H1 (cell line): ENCODE data around the gene C1GALT1C1. TPM values are rescaled to one million over a fixed set of nuclear protein-coding genes. Genes with fewer than 3 reads are reported as not detected.

ENCODE experiments used
- CTCF ChIA-PET: fragments of 300-600 bp; sonication (Branson Sonifier 250); formaldehyde crosslinking; loops from one replicate; lab custom pipeline; 2021; ENCODE audit not compliant: partially characterized antibody; lab: Charles Lee
- POLR2A ChIA-PET: fragments of 300-600 bp; sonication (Branson Sonifier 250); formaldehyde crosslinking; loops from one replicate; lab custom pipeline; 2021; ENCODE audit warnings: inconsistent platforms; ENCODE audit not compliant: partially characterized antibody; lab: Charles Lee
- DNase-seq, 2 experiments: peaks; one replicate each; pipeline versions ENCODE4 v3.0.0 to v3.0.0-alpha.2; 2010 to 2022; ENCODE audit warnings: low spot score in 2 of 2, low read depth in 1 of 2, mixed read lengths in 1 of 2
- FAIRE-seq: peaks from 2 replicates; lab custom pipeline; 2011; peaks lifted over from hg19 to GRCh38; lab: Jason Lieb, UNC
- H2AFZ ChIP-seq: 2 replicates; pipeline ENCODE4 v1.8.1; 2012; ENCODE audit warnings: low read length, inconsistent platforms
- H2AK5ac ChIP-seq: 2 replicates; pipeline ENCODE4 v1.6.1; 2013; ENCODE audit warnings: low read depth, low read length
- H2BK120ac ChIP-seq: replicated peaks from 2 replicates; pipeline ENCODE3; 2013; ENCODE audit warnings: low read depth, low read length, inconsistent platforms
- H2BK12ac ChIP-seq: 2 replicates; pipeline ENCODE4 v1.6.1; 2013; ENCODE audit warnings: low read depth, low read length
- H2BK15ac ChIP-seq: 2 replicates; pipeline ENCODE4 v1.6.1; 2013; ENCODE audit warnings: low read length
- H2BK20ac ChIP-seq: 2 replicates; pipeline ENCODE4 v1.6.1; 2013; ENCODE audit warnings: low read length
- H2BK5ac ChIP-seq: 2 replicates; pipeline ENCODE4 v1.6.1; 2013; ENCODE audit warnings: low read depth, low read length
- H3K14ac ChIP-seq: 2 replicates; pipeline ENCODE4 v1.6.1; 2013; ENCODE audit warnings: inconsistent platforms; ENCODE audit not compliant: insufficient read length
- H3K18ac ChIP-seq: 2 replicates; pipeline ENCODE4 v1.6.1; 2013; ENCODE audit warnings: low read length; ENCODE audit errors: extremely low read depth
- H3K23ac ChIP-seq: 2 replicates; pipeline ENCODE4 v1.6.1; 2013; ENCODE audit warnings: inconsistent platforms; ENCODE audit not compliant: insufficient read length
- H3K23me2 ChIP-seq: 2 replicates; pipeline ENCODE4 v1.6.1; 2013; ENCODE audit warnings: low read depth, low read length
- H3K27ac ChIP-seq: 2 replicates; pipeline ENCODE4 v1.6.1; 2011; ENCODE audit warnings: low read depth, low read length, inconsistent platforms
- H3K27me3 ChIP-seq, 4 experiments: replicated peaks in 1 of 4; 1 replicate in 1 of 4; 2 replicates in 3 of 4; pipeline versions ENCODE4 v1.6.1 to v1.8.1; 2011 to 2013; ENCODE audit warnings: low read length in 3 of 4, mild to moderate bottlenecking in 3 of 4, inconsistent platforms in 2 of 4, mixed read lengths in 2 of 4, moderate library complexity in 1 of 4; ENCODE audit not compliant: control insufficient read depth in 3 of 4, insufficient read depth in 3 of 4; ENCODE audit errors: extremely low read depth in 1 of 4
- H3K36me3 ChIP-seq, 4 experiments: 2 replicates each; pipeline versions ENCODE4 v1.6.1 to v1.8.1; 2011 to 2013; ENCODE audit warnings: mild to moderate bottlenecking in 4 of 4, low read length in 3 of 4, moderate library complexity in 2 of 4, control low read depth in 1 of 4, inconsistent platforms in 1 of 4; ENCODE audit not compliant: insufficient read depth in 4 of 4, control insufficient read depth in 2 of 4
- H3K4ac ChIP-seq: replicated peaks from 2 replicates; pipeline ENCODE3; 2013; ENCODE audit warnings: low read length, low read depth, mixed read lengths, inconsistent platforms; ENCODE audit not compliant: insufficient read length
- H3K4me1 ChIP-seq, 4 experiments: replicated peaks in 1 of 4; 1 replicate in 1 of 4; 2 replicates in 3 of 4; pipeline versions ENCODE4 v1.6.1 to v1.8.1; 2011 to 2013; ENCODE audit warnings: low read length in 3 of 4, inconsistent platforms in 2 of 4, mixed read lengths in 1 of 4; ENCODE audit not compliant: insufficient read depth in 4 of 4, control insufficient read depth in 3 of 4
- H3K4me2 ChIP-seq, 2 experiments: 2 replicates each; pipeline versions ENCODE4 v1.6.1 to v1.8.1; 2011 to 2013; ENCODE audit warnings: low read depth in 2 of 2, low read length in 2 of 2, control low read depth in 1 of 2, inconsistent platforms in 1 of 2, mild to moderate bottlenecking in 1 of 2; ENCODE audit not compliant: insufficient read depth in 1 of 2
- H3K4me3 ChIP-seq, 4 experiments: fragments of 200-600, 300-600 bp in 1 of 4; sonication (generic), shearing (Covaris generic), sonication (Bioruptor Twin) in 1 of 4; 2 replicates each; pipeline versions ENCODE4 v1.5.1 to v1.8.1; 2011 to 2016; ENCODE audit warnings: low read length in 4 of 4, low read depth in 3 of 4, control low read depth in 2 of 4, inconsistent platforms in 2 of 4, mild to moderate bottlenecking in 2 of 4, mixed read lengths in 1 of 4, moderate library complexity in 1 of 4; ENCODE audit not compliant: insufficient read depth in 2 of 4; ENCODE audit errors: extremely low read depth in 1 of 4
- H3K56ac ChIP-seq: replicated peaks from 2 replicates; pipeline ENCODE3; 2013; ENCODE audit warnings: low read depth, mild to moderate bottlenecking, mixed read lengths, low read length, inconsistent platforms; ENCODE audit not compliant: insufficient read length
- H3K79me1 ChIP-seq: 2 replicates; pipeline ENCODE4 v1.6.1; 2013; ENCODE audit warnings: low read depth, low read length, control low read depth
- H3K79me2 ChIP-seq, 2 experiments: 2 replicates each; pipeline versions ENCODE4 v1.6.1 to v1.8.1; 2012 to 2013; ENCODE audit warnings: low read length in 2 of 2, mild to moderate bottlenecking in 2 of 2, inconsistent platforms in 1 of 2; ENCODE audit not compliant: insufficient read depth in 2 of 2, control insufficient read depth in 1 of 2
- H3K9ac ChIP-seq, 4 experiments: replicated peaks in 1 of 4; 1 replicate in 1 of 4; 2 replicates in 3 of 4; pipeline versions ENCODE4 v1.6.1 to v1.8.1; 2011 to 2013; ENCODE audit warnings: low read depth in 3 of 4, low read length in 3 of 4, control low read depth in 2 of 4, mild to moderate bottlenecking in 2 of 4, moderate library complexity in 2 of 4, inconsistent platforms in 1 of 4; ENCODE audit errors: extremely low read depth in 1 of 4
- H3K9me3 ChIP-seq, 2 experiments: 2 replicates each; pipeline versions ENCODE4 v1.6.1 to v1.8.1; 2012 to 2013; ENCODE audit warnings: mild to moderate bottlenecking in 2 of 2, moderate library complexity in 2 of 2, control low read depth in 1 of 2, inconsistent platforms in 1 of 2, low read depth in 1 of 2, low read length in 1 of 2, mixed read lengths in 1 of 2; ENCODE audit not compliant: insufficient read depth in 2 of 2
- H4K20me1 ChIP-seq, 2 experiments: replicated peaks in 1 of 2; 2 replicates each; pipeline versions ENCODE3 to v1.8.1; 2011 to 2013; ENCODE audit warnings: inconsistent platforms in 2 of 2, low read length in 2 of 2, mild to moderate bottlenecking in 1 of 2; ENCODE audit not compliant: insufficient read depth in 2 of 2, control insufficient read depth in 1 of 2
- H4K5ac ChIP-seq: 2 replicates; pipeline ENCODE4 v1.6.1; 2013; ENCODE audit warnings: low read length, low read depth, mixed read lengths, inconsistent platforms; ENCODE audit not compliant: insufficient read length
- H4K8ac ChIP-seq: 2 replicates; pipeline ENCODE4 v1.8.0; 2013; ENCODE audit warnings: mild to moderate bottlenecking, moderate library complexity, low read length, inconsistent platforms; ENCODE audit not compliant: insufficient read depth; ENCODE audit errors: extremely low read depth
- H4K91ac ChIP-seq: replicated peaks from 2 replicates; pipeline ENCODE3; 2013; ENCODE audit warnings: low read length, mixed read lengths, inconsistent platforms; ENCODE audit not compliant: insufficient read length
- BRCA1 ChIP-seq: IDR thresholded peaks from 2 replicates; pipeline ENCODE4 v1.6.1; 2012; ENCODE audit warnings: low read depth, low read length, improper control_type of control experiment
- CBX8 ChIP-seq: fragments of 300-800, 300-1000 bp; sonication (generic); IDR thresholded peaks from 2 replicates; pipeline ENCODE4 v1.7.1; 2016; ENCODE audit warnings: low read depth, low read length, borderline replicate concordance
- CEBPB ChIP-seq: IDR thresholded peaks from 2 replicates; pipeline ENCODE4 v1.6.1; 2012; ENCODE audit warnings: low read depth, low read length
- EZH2 ChIP-seq: fragments of 200-600 bp; sonication (generic); IDR thresholded peaks from 2 replicates; pipeline ENCODE4 v1.7.1; 2012; ENCODE audit warnings: low read depth, mild to moderate bottlenecking, moderate library complexity, low read length, inconsistent platforms; ENCODE audit not compliant: severe bottlenecking
- GABPA ChIP-seq: IDR thresholded peaks from 2 replicates; pipeline ENCODE4 v1.6.1; 2011; ENCODE audit warnings: mild to moderate bottlenecking, low read length, moderate library complexity, borderline replicate concordance; ENCODE audit not compliant: insufficient read depth
- HDAC6 ChIP-seq: IDR thresholded peaks from one replicate; pipeline ENCODE4 v1.7.1; 2012; ENCODE audit warnings: low read depth, mild to moderate bottlenecking, inconsistent platforms, low read length, moderate library complexity
- KDM4A ChIP-seq: IDR thresholded peaks from one replicate; pipeline ENCODE4 v1.7.1; 2012; ENCODE audit warnings: low read depth, mild to moderate bottlenecking, moderate library complexity, low read length, inconsistent platforms; ENCODE audit not compliant: severe bottlenecking
- PHF8 ChIP-seq: fragments of 200-600 bp; sonication (generic); conservative IDR thresholded peaks from 2 replicates; pipeline ENCODE4 v1.7.1; 2012; ENCODE audit warnings: low read depth, mild to moderate bottlenecking, inconsistent platforms, low read length, moderate library complexity
- POLR2A ChIP-seq, 2 experiments: IDR thresholded peaks; 1 replicate in 1 of 2; 2 replicates in 1 of 2; pipeline ENCODE4 v1.6.1; 2011; ENCODE audit warnings: low read depth in 2 of 2, low read length in 2 of 2, mild to moderate bottlenecking in 2 of 2; ENCODE audit errors: control extremely low read depth in 1 of 2
- POU5F1 ChIP-seq: IDR thresholded peaks from 2 replicates; pipeline ENCODE4 v1.6.1; 2011; ENCODE audit warnings: low read depth, mild to moderate bottlenecking, low read length, moderate library complexity
- RXRA ChIP-seq: IDR thresholded peaks from 2 replicates; pipeline ENCODE4 v1.6.1; 2011; ENCODE audit warnings: low read depth, mild to moderate bottlenecking, low read length, moderate library complexity; ENCODE audit not compliant: insufficient read depth
- SP4 ChIP-seq: IDR thresholded peaks from 2 replicates; pipeline ENCODE4 v1.6.1; 2012; ENCODE audit warnings: low read length, inconsistent platforms
- TAF7 ChIP-seq: optimal IDR thresholded peaks from 2 replicates; pipeline ENCODE3; 2011; ENCODE audit warnings: low read depth, mild to moderate bottlenecking, inconsistent platforms, low read length, moderate library complexity, borderline replicate concordance
- USF2 ChIP-seq: IDR thresholded peaks from 2 replicates; pipeline ENCODE4 v1.6.1; 2011; ENCODE audit warnings: low read length, improper control_type of control experiment
- WGBS, 2 experiments: shearing (Covaris generic) in 1 of 2; methylation state at CpG; one replicate each; pipeline versions ENCODE4 v1.1.6 to v1.1.7; 2013 to 2015; ENCODE audit warnings: low lambda C conversion rate in 2 of 2, mixed read lengths in 2 of 2, inconsistent platforms in 1 of 2, low coverage in 1 of 2, missing lambda C conversion rate in 1 of 2; ENCODE audit not compliant: insufficient replicate concordance in 2 of 2, insufficient coverage in 1 of 2, insufficient read length in 1 of 2; ENCODE audit errors: extremely low coverage in 1 of 2, missing lambda C conversion rate in 1 of 2; 5-methylcytosine and 5-hydroxymethylcytosine counted together
- polyA plus RNA-seq, 7 experiments: library from polyadenylated mRNA; depleted of rRNA in 3 of 7; stranded (reverse) in 5 of 7; unstranded in 2 of 7; fragments of >200 nt in 5 of 7; fragments of 200-250 nt in 2 of 7; gene quantifications; 1 replicate in 5 of 7; 2 replicates in 1 of 7; 4 replicates in 1 of 7; pipeline versions ENCODE4 v1.2.1 to v1.2.3, GENCODE V29; 2011 to 2013; ENCODE audit warnings: missing spikeins in 2 of 7, mixed read lengths in 2 of 7
- total RNA-seq: library from RNA; stranded (reverse); fragmentation: NEBNext Ultra II Directional; extraction: Animal tissue kit (Norgen Biotek cat#: 25700); gene quantifications from 2 replicates; pipeline ENCODE4 v1.2.1, GENCODE V29; 2021

C1GALT1C1 gene
- total and polyA plus RNA-seq, 2 of the 8 experiments (the other 6 are each of a cell fraction or from before 2014, with no cell fraction given): 12.5 to 13.9 TPM

- Histone ChIP-seq H3K4ac (no peak overlapping the region), H2BK5ac (no peak overlapping the region), H3K14ac (no peak overlapping the region), H3K18ac (no peak overlapping the region), H3K23me2 (no peaks in the 10 kb centered on the region), H2AK5ac (no peak overlapping the region), H3K79me1 (no peaks in the 10 kb centered on the region), H4K8ac (no peak overlapping the region), H2BK20ac (no peak overlapping the region), H3K23ac (no peak overlapping the region), H3K27me3 (no peaks in the 10 kb centered on the region), H4K5ac (no peak overlapping the region), H3K56ac (no peak overlapping the region), H3K9me3 (no peaks in the 10 kb centered on the region), H2AFZ (no peak overlapping the region), H2BK15ac (no peak overlapping the region), H3K36me3 (no peaks in the 10 kb centered on the region), H2BK12ac (no peak overlapping the region), H3K79me2 (no peaks in the 10 kb centered on the region), H3K9ac (no peak overlapping the region), H3K4me1 (no peaks in the 10 kb centered on the region), H3K4me3 (no peak overlapping the region), H4K91ac (no peak overlapping the region), H3K4me2 (no peak overlapping the region), H4K20me1 (no peaks in the 10 kb centered on the region), H3K27ac (no peak overlapping the region), H2BK120ac (no peak overlapping the region)
- 100% methylated on average over 1 of the region's 3 CpGs; no CpG with 5 or more reads in 1 of the 2 experiments for WGBS, 2 experiments
- DNase-seq (no peak), FAIRE-seq (no peak)
- ChIA-PET POLR2A (no interaction called here), CTCF (interaction anchor here (1.2 to 1.6 kb wide), 2 partner anchors 9 to 24 kb away, joined by 3 to 6 read pairs; no protein-coding TSS in a partner anchor)
- TF ChIP-seq GABPA: no peak
- no peak for TF ChIP-seq HDAC6
- TF ChIP-seq CEBPB: no peak
- TF ChIP-seq RXRA: no peak
- TF ChIP-seq BRCA1: no peak
- TF ChIP-seq POU5F1: no peak
- no peak for TF ChIP-seq EZH2
- TF ChIP-seq KDM4A: no peak
- TF ChIP-seq SP4: no peak
- no peak for TF ChIP-seq POLR2A (IDR thresholded peaks at IDR 0.05; ENCODE audit: control extremely low read depth in 1 of 2, low read depth in 2 of 2, low read length in 2 of 2)
- no peak for TF ChIP-seq USF2
- TF ChIP-seq TAF7: no peak
- TF ChIP-seq CBX8: no peak
- no peak for TF ChIP-seq PHF8
These were observed 42.5 kb upstream of the C1GALT1C1 start for GRCh38 chrX:120672389-120672788.
